Tibial nerve (tissue), 4 donors: ENCODE measurements around the gene CDH13.

Experiments used
- CTCF ChIP-seq, 5 experiments: fragments of 200-600 bp in 3 of 5; fragments of 450-650 bp in 2 of 5; sonication (generic) in 3 of 5; IDR thresholded peaks; one replicate each; pipeline ENCODE4 v1.5.1; 2016 to 2019; ENCODE audit warnings: antibody characterized with exemption in 5 of 5, mild to moderate bottlenecking in 3 of 5, moderate library complexity in 2 of 5
- EP300 ChIP-seq, 2 donors: sonication (generic); formaldehyde crosslinking; IDR thresholded peaks; one replicate each; pipeline ENCODE4 v1.6.1; 2017; ENCODE audit warnings: antibody characterized with exemption in 2 of 2, mild to moderate bottlenecking in 1 of 2
- POLR2A ChIP-seq, 2 donors: fragments of 450-650 bp; IDR thresholded peaks; one replicate each; pipeline ENCODE4 v1.6.1; 2017; ENCODE audit warnings: antibody characterized with exemption in 2 of 2, mild to moderate bottlenecking in 2 of 2, moderate library complexity in 2 of 2

- TF ChIP-seq CTCF (IDR thresholded peaks at IDR 0.05) (no peak), POLR2A (IDR thresholded peaks at IDR 0.05) (no peak), EP300 (IDR thresholded peaks at IDR 0.05) (no peak)
Observed at GRCh38 chr16:83233153-83233552, 606.4 kb downstream of the CDH13 start.
